A549 (cell line): ENCODE results near the gene ACO1. TPM values are rescaled to one million over a fixed set of nuclear protein-coding genes. Genes with fewer than 3 reads are reported as not detected.

Experiments
- ATAC-seq, 2 experiments: fragments of 200-7000 bp in 1 of 2; fragments of >200 bp in 1 of 2; cut with Nextera tagmentation in 1 of 2; cut with Tn5 transposase in 1 of 2; 3 replicates each; pipeline versions ENCODE4 v1.8.0 to v1.9.1; 2018 to 2020; ENCODE audit warnings: mild to moderate bottlenecking in 1 of 2, moderate library complexity in 1 of 2
- CTCF ChIA-PET: fragments of 300-600 bp; sonication (Branson Sonifier 250); formaldehyde crosslinking; extraction: SDS; loops from one replicate; lab custom pipeline; 2021; ENCODE audit warnings: antibody characterized with exemption, inconsistent platforms; lab: Yijun Ruan, JAX
- POLR2A ChIA-PET: fragments of 350-600 bp; formaldehyde crosslinking; extraction: SDS; loops from one replicate; lab custom pipeline; 2021; ENCODE audit warnings: antibody characterized with exemption, inconsistent platforms; lab: Yijun Ruan, JAX
- DNase-seq, 2 experiments: peaks; one replicate each; pipeline versions ENCODE4 v3.0.0 to v3.0.0-alpha.2; 2011 to 2016; ENCODE audit warnings: low read depth in 1 of 2, low spot score in 1 of 2
- FAIRE-seq: peaks from 2 replicates; lab custom pipeline; 2011; peaks lifted over from hg19 to GRCh38; lab: Jason Lieb, UNC
- H3K27ac ChIP-seq, 2 experiments: fragments of >200 bp; sonication (Bioruptor Twin); formaldehyde crosslinking; 3 replicates each; pipeline ENCODE4 v1.5.1; 2016 to 2017
- H3K4me1 ChIP-seq: fragments of >200 bp; sonication (Bioruptor Twin); formaldehyde crosslinking; 3 replicates; pipeline ENCODE4 v1.6.1; 2016
- H3K4me2 ChIP-seq: fragments of >200 bp; sonication (Bioruptor Twin); formaldehyde crosslinking; 3 replicates; pipeline ENCODE4 v1.6.1; 2016
- H3K4me3 ChIP-seq: fragments of >200 bp; sonication (Bioruptor Twin); formaldehyde crosslinking; 3 replicates; pipeline ENCODE4 v1.5.1; 2016
- H3K9me3 ChIP-seq: fragments of >200 bp; sonication (Bioruptor Twin); formaldehyde crosslinking; 3 replicates; pipeline ENCODE4 v1.6.1; 2016
- ATOH8 ChIP-seq: fragments of 250-450 bp; sonication (Bioruptor Pico); IDR thresholded peaks from 2 replicates; pipeline ENCODE4 v1.5.0; 2020; ENCODE audit warnings: low read depth, mild to moderate bottlenecking, moderate library complexity
- BCL3 ChIP-seq: fragments of >200 bp; sonication (Bioruptor Twin); formaldehyde crosslinking; IDR thresholded peaks from 3 replicates; pipeline ENCODE4 v1.6.1; 2016
- BHLHE40 ChIP-seq: IDR thresholded peaks from 2 replicates; pipeline ENCODE4 v1.6.1; 2012; ENCODE audit warnings: low read depth, low read length, inconsistent platforms
- EP300 ChIP-seq, 2 experiments: fragments of >200 bp; sonication (Bioruptor Twin); formaldehyde crosslinking; IDR thresholded peaks; 2 replicates in 1 of 2; 3 replicates in 1 of 2; pipeline ENCODE4 v1.6.1; 2016 to 2017
- HEYL ChIP-seq: fragments of 250-450 bp; sonication (Bioruptor Pico); IDR thresholded peaks from 2 replicates; pipeline ENCODE4 v1.8.0; 2021; ENCODE audit warnings: mild to moderate bottlenecking, moderate library complexity
- HMGXB4 ChIP-seq: fragments of 250-450 bp; sonication (Bioruptor Pico); IDR thresholded peaks from 2 replicates; pipeline ENCODE4 v1.5.0; 2021; ENCODE audit warnings: mild to moderate bottlenecking, moderate library complexity, borderline replicate concordance
- HOXB13 ChIP-seq: fragments of 250-450 bp; sonication (Bioruptor Pico); IDR thresholded peaks from 2 replicates; pipeline ENCODE4 v1.5.0; 2020; ENCODE audit warnings: low read depth, mild to moderate bottlenecking, moderate library complexity
- HOXB5 ChIP-seq: fragments of 250-450 bp; sonication (Bioruptor Pico); IDR thresholded peaks from 2 replicates; pipeline ENCODE4 v1.5.0; 2020; ENCODE audit warnings: mild to moderate bottlenecking, moderate library complexity
- KDM5A ChIP-seq: fragments of 200-600 bp; sonication (generic); IDR thresholded peaks from 2 replicates; pipeline ENCODE4 v1.6.1; 2016; ENCODE audit warnings: antibody characterized with exemption, mild to moderate bottlenecking
- MYC ChIP-seq: IDR thresholded peaks from 2 replicates; pipeline ENCODE4 v1.6.1; 2012; ENCODE audit warnings: mild to moderate bottlenecking, inconsistent platforms, low read length, improper control_type of control experiment, borderline replicate concordance
- NFE2L2 ChIP-seq: fragments of 150-350 bp; conservative IDR thresholded peaks from 2 replicates; pipeline ENCODE4 v1.6.1; 2014; ENCODE audit warnings: low read length
- PBX3 ChIP-seq: IDR thresholded peaks from 2 replicates; pipeline ENCODE4 v1.6.1; 2012
- PHF8 ChIP-seq: fragments of 200-600 bp; sonication (generic); IDR thresholded peaks from 2 replicates; pipeline ENCODE4 v1.6.1; 2016; ENCODE audit warnings: low read depth, mild to moderate bottlenecking, antibody characterized with exemption, moderate library complexity, borderline replicate concordance
- POLR2A ChIP-seq: IDR thresholded peaks from 2 replicates; pipeline ENCODE4 v1.6.1; 2012; ENCODE audit warnings: mild to moderate bottlenecking, low read length
- POLR2AphosphoS2 ChIP-seq: conservative IDR thresholded peaks from 2 replicates; pipeline ENCODE4 v1.6.1; 2012; ENCODE audit warnings: low read length, improper control_type of control experiment, inconsistent platforms
- REST ChIP-seq: fragments of 200-600 bp; sonication (generic); IDR thresholded peaks from 2 replicates; pipeline ENCODE4 v1.6.1; 2016; ENCODE audit warnings: antibody characterized with exemption, mild to moderate bottlenecking, moderate library complexity
- RFX5 ChIP-seq: fragments of 450-650 bp; IDR thresholded peaks from 2 replicates; pipeline ENCODE4 v1.7.1; 2014; ENCODE audit warnings: antibody characterized with exemption, mild to moderate bottlenecking, moderate library complexity
- SMC3 ChIP-seq: fragments of >200 bp; sonication (Bioruptor Twin); formaldehyde crosslinking; IDR thresholded peaks from 3 replicates; pipeline ENCODE4 v1.6.1; 2018; ENCODE audit warnings: inconsistent platforms
- USF2 ChIP-seq: fragments of 450-650 bp; IDR thresholded peaks from 2 replicates; pipeline ENCODE4 v1.6.1; 2014; ENCODE audit warnings: antibody characterized with exemption
- WGBS: methylation state at CpG from one replicate; pipeline ENCODE4 v1.1.6; 2017; ENCODE audit errors: missing lambda C conversion rate; 5-methylcytosine and 5-hydroxymethylcytosine counted together
- polyA plus RNA-seq, 4 experiments: library from polyadenylated mRNA; depleted of rRNA in 3 of 4; stranded (reverse); fragments of >200 nt; fragmentation: RNase III in 1 of 4; extraction: RNeasy Plus Mini Kit Qiagen cat#74134 plus additional on column Dnase treatment in 1 of 4; gene quantifications; 2 replicates in 3 of 4; 3 replicates in 1 of 4; pipeline ENCODE4 v1.2.3, GENCODE V29; 2011 to 2017

The ACO1 gene
- polyA plus RNA-seq, 2 of the 4 experiments (the other 2 are of a cell fraction): 32.2 to 41.0 TPM

GRCh38 chr9:32404402-32404801 lies 20.0 kb downstream of the ACO1 start:
- Histone ChIP-seq H3K4me3 (no peak overlapping the region), H3K27ac (no peak overlapping the region), H3K4me2 (no peak overlapping the region), H3K4me1 (no peaks in the 10 kb centered on the region), H3K9me3 (peaks cover 4% of the 10 kb centered on the region; the same call in 1 of the 3 replicates)
- no peak for ATAC-seq
- ChIA-PET CTCF (no interaction called here), POLR2A (no interaction called here)
- WGBS: 79% methylated on average over 1 of the region's 1 CpG
- no peak for DNase-seq
- no peak for FAIRE-seq
- no peak for TF ChIP-seq REST
- no peak for TF ChIP-seq HMGXB4 (CRISPR knock-in tag)
- TF ChIP-seq EP300 (IDR thresholded peaks at IDR 0.05): no peak
- no peak for TF ChIP-seq BCL3
- no peak for TF ChIP-seq POLR2A
- no peak for TF ChIP-seq BHLHE40
- no peak for TF ChIP-seq HEYL (CRISPR knock-in tag)
- TF ChIP-seq HOXB5 (CRISPR knock-in tag): no peak
- no peak for TF ChIP-seq SMC3
- no peak for TF ChIP-seq POLR2AphosphoS2
- no peak for TF ChIP-seq KDM5A
- no peak for TF ChIP-seq PBX3
- TF ChIP-seq PHF8: no peak
- TF ChIP-seq NFE2L2: no peak
- no peak for TF ChIP-seq RFX5
- TF ChIP-seq HOXB13: no peak
- no peak for TF ChIP-seq ATOH8 (CRISPR knock-in tag)
- TF ChIP-seq MYC: no peak
- TF ChIP-seq USF2: no peak
